Superior temporal gyrus (tissue), 1 donor: ENCODE data around the gene NDUFAF7.
"Not testable (repeated sequence)": the region's sequence is repeated elsewhere in the genome, so short reads cannot be mapped to it uniquely, and the experiment has no call there.

ENCODE experiments used
- DNase-seq: peaks from one replicate; pipeline ENCODE4 v3.0.0-alpha.2; 2016; ENCODE audit errors: extremely low spot score

The NDUFAF7 gene

DNA sequence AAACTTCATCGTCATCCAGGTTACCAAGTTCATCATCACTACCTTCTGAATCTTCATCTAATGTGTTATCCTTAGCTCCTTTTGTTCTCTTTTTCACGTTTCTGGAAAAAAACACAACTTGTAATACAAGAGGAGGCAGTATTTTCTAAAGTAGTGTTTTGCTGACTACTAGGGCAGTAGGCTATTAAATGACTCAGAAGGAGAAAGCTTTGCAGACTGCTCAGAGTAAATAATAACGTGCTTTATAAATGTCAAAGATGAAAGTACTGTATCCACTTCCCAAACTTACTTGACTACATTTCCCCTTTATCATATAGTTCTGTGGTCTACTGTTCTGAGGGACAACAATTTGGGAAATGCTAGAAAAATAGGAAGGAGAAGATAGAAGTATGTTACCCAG lies 19.5 kb upstream of the NDUFAF7 start:
- no peak for DNase-seq

DNA sequence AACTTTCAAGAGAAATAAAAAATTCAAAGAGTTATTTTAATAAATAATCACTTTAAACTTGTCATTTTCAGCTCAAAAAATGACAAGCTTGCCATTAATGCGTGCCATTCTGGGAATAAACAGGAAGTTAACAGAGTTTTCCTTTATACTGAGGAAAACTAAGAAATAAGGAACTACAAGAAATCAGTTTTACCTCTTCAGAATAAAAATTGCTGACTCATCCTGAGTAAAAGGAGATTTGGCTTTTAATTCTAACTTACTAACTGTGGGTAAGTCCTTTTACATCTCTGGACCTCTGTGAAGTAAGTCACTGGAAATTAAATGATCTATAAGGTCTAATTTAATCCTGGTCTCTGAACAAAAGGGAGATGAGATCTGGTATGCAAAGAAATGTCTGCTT lies 16.2 kb upstream of the NDUFAF7 start:
- no peak for DNase-seq

GRCh38 chr2:37219046-37219445 lies 12.4 kb upstream of the NDUFAF7 start:
- DNase-seq, result no peak

DNA sequence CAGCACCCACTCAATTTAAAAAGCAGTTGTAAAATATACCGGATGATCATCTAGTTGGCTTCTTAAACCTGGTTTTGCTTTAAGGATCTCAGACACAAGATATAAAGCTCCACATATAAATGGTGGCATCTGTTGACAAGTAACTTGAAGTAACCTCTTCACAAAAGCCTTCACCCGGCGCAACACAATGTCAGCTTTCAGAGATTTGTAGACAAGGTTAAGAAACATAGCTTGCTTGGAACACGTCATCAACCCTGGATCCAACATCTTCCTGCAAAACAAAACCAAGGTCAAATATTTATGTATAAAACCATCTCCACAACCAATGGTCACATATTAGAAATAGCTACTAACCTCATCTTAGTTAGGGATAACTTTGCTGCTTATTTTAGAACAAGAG lies 8.3 kb upstream of the NDUFAF7 start:
- no peak for DNase-seq

DNA sequence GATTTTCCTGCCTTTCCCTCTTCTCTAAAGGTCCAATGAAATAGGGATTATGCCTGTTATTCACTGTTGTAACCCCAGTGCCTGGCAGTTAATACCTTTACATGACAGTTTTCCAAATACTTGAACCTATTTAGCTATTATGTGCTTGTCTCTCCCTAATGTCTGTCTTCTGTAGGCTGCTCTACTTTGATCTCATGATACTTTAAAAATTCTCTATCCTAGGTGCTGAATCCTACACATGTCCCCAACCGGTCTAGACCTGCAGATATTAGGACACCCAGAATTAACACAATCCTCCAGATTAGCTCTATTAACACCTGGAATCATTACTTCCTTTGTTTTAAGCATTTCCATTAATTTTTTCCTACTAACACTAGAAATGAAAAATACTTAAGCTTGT lies 7.4 kb upstream of the NDUFAF7 start:
- no peak for DNase-seq

- not testable (repeated sequence) for DNase-seq
These were observed 6.3 kb upstream of the NDUFAF7 start for GRCh38 chr2:37225129-37225528.

- DNase-seq, result no peak
These were observed 4.6 kb upstream of the NDUFAF7 start for GRCh38 chr2:37226863-37227262.

- no peak for DNase-seq
These were observed 2.7 kb upstream of the NDUFAF7 start for GRCh38 chr2:37228788-37229187.

DNA sequence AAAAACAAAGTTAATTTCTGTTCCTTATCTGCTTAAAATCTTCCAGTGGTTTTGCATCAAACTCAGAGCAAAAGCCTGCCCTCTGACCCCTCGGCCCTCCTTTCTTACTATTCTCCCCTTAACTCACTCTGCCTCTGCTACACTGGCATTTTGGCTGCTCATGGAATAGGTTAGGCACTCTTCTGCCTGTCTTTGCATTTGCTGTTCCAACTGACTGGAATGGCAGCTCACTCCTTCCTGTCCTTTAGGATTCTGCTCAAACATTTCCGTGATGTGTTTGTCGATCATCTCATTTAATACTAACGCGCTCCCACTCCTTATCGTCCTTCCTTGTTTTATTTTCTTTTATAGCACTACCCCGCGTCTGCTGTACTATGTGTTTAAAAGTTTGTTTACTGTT lies 877 bp upstream of the NDUFAF7 start:
- no peak for DNase-seq

- no peak for DNase-seq
These were observed 874 bp downstream of the NDUFAF7 start for GRCh38 chr2:37232131-37232933.

- no peak for DNase-seq
These were observed 12.0 kb downstream of the NDUFAF7 start for GRCh38 chr2:37243435-37243834.

GRCh38 chr2:37244017-37244416 lies 12.6 kb downstream of the NDUFAF7 start:
- DNase-seq, result no peak

DNA sequence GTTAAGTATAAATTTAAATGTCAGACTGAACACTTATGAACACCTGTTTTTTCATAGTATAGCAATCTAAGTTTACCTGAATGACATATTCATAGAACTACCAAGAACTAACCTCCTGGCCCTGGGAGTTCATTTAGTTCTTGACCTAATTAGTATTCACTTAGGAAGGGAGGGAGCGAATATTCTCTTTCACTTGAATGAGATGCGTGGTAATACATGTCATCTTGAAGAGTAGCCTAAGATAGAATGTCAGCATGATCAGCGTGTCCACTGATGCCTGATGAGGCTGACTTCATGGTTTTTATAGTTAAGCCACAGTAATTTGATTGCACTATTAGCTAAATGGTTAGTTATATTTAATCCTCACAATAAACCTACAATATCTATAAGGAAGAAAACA lies 13.3 kb downstream of the NDUFAF7 start:
- no peak for DNase-seq

- no peak for DNase-seq
These were observed 14.7 kb downstream of the NDUFAF7 start for GRCh38 chr2:37246205-37246604.

DNA sequence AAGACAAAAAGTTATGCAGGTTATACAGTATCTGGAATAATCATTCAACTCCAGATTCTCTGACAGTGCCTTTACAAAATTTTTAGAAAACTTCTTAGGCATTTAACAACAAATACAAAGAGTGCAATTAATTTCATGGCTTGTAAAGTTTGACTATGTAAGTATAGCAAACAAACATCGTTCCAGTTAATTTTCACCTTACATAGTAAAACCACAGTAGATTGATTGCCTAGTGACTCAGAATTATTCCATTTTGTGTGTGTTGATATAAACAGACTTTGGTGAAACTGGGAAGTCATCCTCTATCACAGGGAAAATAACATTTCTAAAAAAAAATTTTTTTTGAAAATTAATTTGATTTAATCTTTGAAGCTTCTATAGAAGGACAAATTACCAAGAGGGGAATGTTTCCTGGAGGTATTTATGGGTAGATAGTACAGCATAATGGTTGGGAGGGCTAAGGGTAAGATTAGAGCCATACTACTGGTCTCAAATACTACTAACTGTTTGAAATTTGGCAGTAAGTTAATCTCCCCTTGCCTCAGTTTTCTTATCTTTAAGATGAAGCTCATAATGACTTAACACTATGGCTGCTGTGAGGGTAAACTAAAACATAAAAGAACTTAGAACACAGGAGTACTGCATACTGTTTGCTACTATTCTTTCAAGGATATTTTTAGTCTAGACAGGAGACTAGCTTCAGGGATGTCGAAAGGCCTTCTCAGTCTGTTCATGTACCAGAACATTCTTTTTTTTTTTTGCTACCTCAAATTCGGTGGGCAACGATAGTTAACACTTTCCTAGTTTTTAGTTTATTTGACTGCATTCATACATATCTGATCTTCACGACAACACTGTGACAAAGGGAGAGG lies 19.6 kb downstream of the NDUFAF7 start:
- DNase-seq, result no peak

GRCh38 chr2:37262522-37262921 lies 31.1 kb downstream of the NDUFAF7 start:
- DNase-seq, result no peak

DNA sequence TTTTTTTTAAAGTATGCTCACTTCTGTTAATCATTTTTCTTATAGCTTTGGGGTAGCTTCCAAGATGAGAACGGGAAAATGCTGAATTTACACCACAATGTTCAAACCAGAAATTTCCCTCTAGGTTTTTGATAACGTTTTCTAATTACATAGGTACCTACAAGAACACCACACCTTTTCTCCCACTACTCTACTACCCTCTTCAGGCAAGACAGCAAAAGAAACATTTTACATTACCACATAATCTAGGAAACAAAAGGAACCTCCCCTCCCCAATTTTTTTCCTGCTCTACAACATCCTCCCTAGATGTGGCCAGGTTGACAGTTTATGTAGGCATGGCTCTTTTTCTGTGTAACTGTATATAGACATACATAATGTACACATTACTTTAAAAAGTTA lies 32.4 kb downstream of the NDUFAF7 start:
- no peak for DNase-seq

DNA sequence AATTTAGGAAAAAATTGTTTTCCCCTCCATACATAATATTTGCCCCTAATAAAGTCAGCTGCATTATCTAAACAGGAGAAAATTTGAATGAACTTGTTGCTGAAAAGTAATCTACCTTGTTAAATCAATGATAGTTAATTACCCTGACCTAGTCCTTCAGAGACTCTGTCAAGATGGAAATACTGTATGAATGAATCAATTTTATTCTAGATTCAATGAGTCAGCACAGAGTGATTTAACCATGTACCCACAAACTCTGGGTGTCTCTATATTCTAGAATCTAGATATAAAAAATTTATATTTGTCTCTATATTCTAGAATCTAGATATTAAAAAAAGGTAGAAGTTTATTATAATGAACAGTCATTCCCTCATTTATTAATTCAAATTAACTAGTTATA lies 36.2 kb downstream of the NDUFAF7 start:
- no peak for DNase-seq

DNA sequence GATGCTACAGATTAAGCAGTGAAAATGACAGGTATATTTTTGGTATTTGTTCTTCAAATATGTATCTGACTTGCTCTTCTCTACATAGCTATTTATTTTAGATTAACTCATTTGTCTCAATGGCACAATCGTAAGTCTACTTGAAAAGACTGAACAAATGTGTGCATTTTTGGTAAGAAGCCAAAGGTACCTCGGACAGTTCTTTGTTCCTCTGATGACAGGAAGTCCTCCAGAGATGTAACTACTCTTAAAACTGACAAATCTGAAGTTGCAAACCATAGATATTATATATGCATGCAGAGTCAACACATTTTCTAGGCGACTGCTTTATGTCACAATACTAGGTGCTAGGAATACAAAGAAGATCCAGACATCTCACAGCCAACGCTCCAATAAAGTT lies 36.7 kb downstream of the NDUFAF7 start:
- DNase-seq, result no peak

DNA sequence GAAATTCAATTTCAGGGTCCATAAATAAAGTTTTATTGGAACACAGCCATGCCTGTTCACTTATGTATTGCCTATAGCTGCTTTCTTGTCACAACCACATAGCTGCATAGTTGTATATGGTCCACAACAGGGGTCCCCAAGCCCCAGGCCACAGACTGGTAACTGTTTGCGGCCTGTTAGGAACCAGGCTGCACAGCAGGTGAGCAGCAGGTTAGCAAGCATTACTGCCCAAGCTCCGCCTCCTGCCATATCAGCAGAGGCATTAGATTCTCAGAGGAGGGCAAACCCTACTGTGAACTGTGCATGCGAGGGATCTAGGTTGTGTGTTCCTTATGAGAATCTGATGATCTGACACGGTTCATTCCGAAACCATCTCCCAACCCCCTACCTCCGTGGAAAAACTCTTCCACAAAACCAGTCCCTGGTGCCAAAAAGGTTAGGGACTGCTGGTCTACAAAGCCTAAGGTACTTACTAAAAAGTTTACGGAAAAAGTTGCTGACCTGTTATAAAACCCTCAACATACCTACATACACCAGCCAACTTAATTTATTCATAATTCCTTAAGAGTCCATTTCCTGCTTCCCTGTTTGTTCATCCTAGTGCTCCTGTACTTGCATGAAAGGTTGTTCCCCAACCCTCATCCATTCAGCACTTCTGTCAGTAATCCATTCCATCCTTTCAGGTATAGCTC lies 40.1 kb downstream of the NDUFAF7 start:
- no peak for DNase-seq

DNA sequence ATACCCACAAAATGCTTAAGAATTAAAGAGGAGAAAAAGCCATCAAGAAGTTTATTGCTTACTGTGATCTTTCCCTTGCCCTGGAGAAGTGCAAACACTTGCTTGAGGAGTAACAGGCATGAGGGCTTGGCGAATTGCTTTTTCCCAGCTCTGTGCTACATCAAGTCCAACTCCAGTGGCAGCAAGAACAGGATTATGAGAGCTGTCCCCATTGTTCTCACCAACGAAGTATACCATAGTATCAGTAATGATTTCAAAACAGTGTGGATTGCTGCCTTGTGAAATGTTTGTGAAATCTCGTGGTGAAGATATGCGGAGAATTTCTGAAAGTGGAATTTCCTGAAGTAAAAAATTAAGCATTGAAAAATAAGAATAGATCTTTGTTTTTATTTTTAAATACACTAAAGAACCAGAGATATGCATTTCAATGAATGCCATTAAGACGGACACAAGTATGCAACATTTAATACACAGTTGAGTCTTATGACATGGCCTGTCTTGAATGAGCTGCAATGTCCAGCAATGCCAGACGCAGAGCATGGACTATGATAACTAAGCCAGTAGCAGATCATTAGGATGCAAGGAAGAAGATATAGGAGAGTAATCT lies 43.0 kb downstream of the NDUFAF7 start:
- no peak for DNase-seq

DNA sequence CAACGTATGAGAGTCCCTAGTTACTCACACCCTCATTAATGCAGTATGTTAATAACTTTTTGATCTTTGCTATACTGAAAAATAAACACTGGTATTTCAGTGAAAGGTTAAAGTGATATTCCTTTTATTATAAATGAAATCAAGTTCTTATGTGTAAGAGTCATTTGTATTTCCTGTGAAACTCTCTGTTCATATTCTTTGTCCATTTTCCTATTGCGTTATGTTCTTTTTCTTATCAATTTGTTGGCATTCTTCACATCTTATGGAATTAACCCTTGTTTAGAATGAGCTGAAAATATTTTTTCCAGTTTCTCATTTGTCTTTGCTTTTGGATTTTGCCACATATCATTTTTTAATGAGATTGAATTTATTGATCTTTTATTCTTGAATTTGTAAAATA lies 44.8 kb downstream of the NDUFAF7 start:
- no peak for DNase-seq
